Frontal cortex (tissue), 4 donors: Measurements from ENCODE around the gene GLB1L2. TPM values are rescaled to one million over a fixed set of nuclear protein-coding genes. Genes with fewer than 3 reads are reported as not detected.
A peak's percentile ranks its signal among the peaks of the same experiment; 100 is the strongest.

Experiments
- DNase-seq, 2 donors: peaks; one replicate each; pipeline ENCODE4 v3.0.0; 2012; ENCODE audit warnings: low spot score in 2 of 2
- FAIRE-seq: peaks from 2 replicates; lab custom pipeline; 2012; peaks lifted over from hg19 to GRCh38; lab: Jason Lieb, UNC
- total RNA-seq: library from RNA; depleted of rRNA; stranded (reverse); fragments of >200 nt; gene quantifications from one replicate; pipeline ENCODE4 v1.2.3, GENCODE V29; 2014
- donor health status: control.
- donor health status: control.
- donor health status: control.

The GLB1L2 gene
- total RNA-seq, 1 donor from 2014 or later, result 1.2 TPM

DNA sequence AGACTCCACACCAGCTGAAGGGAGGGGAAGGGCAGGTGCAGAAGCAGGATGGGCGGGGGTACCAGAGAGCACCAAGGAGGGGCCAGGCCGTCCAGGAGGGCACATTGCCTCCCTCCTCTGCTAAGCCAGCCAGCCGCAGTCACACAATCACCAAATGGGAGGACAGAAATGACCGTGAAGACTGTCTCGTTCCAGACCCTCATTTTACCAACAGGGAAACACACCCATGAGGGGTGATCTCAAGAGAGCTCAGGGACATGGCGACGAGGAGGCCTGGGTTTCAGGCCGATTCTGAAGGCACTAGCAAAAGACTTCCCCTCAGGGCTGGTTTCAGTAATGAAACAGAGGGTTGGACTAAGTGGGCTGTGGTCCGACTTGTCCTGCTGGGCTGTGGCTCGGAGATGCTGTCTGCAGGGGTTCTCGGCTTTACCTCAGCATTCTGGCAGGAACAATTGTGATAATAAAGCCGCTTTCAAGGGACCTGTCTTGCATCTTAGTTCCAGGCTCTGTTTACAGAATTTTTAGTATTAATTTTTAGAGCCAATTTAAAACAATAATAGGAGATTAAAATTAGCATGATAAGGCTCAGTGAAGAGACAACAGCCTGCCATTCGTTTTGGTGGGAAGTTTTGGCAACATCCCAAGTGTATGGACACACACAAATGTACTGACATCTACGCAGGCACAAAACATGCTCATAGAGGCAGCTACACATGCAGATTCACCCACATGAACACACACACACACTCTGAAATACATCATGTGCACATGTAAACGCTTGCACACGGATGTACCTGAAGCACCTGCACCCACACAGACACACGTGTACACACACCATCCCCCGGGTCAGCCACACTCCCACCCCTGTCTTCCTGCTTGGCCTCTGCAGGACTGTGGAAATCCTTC is 82.3 kb downstream of the GLB1L2 start:
- FAIRE-seq (no peak), DNase-seq (peak in 1 of 2 donors; percentile 32)

DNA sequence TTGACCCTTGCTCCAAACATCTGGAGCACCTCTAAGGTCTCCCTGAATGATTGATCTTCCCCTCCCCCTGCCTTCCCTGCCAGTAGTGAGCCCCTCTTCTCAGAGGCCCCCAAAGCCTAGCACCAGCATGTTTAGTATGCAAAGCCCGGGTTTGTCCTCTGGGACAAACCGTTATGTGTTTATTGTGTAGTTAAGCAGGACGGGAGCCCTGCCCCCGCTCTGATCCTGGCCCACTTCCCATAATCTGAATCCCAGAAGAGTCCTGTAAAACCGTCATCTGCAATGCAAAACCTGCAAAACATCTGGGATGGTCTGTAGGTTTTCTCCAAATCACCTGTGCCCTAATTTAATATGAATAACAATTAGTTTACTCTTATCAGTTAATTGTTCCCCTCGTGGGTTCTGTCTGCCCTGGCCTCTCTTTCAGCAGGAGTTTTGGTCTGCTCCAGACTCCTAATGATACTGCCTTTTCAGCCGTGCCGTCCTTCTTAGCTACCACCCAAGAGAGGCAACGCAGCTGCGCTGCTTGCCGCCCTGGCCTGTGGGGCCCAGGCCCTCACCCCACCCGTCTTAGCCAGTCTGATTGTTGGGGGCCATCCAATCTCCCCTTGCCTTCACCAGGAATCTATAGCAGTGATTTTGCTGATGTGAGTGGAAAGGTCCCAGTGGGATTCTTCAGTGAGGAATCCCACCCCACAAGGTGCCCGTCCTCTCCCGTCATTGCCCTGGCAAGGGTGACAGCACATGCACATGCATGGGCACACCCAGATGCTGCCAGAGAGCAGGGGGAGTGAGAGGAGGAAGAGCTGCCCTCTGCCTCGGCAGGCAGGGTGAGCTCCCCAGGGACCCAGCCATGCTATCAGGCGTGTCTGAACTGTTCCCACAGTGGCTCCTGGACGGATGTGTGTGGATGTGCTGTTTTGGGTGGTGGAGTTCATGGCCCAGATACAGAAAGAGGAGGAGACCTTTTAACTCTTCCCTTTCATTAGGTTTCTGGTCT is 83.3 kb downstream of the GLB1L2 start:
- peak in 1 of 2 donors; percentile 45 for DNase-seq
- no peak for FAIRE-seq

DNA sequence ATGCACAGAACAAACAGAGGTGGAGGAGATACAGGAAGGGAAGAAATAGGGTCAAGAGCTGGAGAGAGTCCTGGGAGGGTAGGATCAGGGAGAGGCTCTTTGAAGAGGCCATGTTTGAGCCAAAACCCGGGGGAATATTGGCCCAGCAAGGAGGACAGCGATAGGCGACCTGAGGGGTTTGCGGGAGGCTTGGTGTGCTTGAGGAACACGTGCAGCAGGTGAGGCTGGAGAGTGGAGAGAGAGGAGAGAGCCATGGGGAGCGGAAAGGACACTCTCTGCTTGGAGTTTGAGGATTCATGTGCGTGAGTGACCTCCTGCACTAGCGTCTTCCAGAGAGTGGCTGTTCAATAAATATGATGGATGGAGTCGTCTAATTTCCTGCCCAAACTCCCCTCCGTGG is 84.9 kb downstream of the GLB1L2 start:
- no peak for DNase-seq

DNA sequence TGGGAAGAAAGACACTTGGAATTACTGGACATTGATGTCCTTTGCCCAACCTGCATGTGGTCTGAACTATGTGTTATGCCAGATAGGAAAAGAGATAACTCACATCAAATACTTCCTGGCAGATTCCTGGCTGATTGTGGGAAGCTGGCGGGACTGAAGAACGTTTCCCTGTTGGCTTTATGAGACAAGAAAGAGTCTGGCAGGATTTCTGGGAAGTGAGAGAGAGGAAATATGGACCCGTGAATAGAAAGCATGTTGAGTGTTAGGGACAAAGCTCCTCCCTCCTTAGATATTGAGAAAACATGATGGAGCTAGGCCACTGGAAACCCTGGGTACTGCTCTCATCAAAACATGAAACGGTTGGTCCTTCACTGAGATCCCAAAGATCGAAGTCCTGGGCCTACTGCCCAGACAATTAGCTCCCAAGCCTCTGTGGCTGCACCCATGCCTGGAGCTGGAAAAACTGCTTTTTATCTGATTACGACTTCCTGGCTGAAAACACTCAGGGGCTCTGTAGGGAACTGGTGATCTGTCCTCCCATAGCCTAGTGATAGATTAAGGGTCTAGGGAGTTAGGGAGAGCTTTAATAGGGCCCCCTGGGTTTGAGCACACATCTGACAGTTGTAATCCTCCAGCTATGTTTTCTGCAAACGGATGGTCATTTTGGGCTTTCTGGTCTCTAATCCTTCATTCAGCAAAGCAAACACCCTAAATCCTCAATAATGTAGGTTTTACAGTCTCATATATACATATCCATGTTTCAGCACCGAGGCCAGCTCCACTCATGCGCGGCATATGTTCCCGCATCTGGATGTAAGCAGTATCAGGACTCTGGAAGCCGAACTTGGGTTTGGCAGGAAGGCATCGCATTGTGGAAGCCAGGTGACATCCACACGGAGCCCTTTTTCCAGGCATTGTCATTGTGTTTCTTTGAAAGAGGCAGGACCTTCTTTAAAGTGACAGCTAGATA is 86.4 kb downstream of the GLB1L2 start:
- DNase-seq (no peak), FAIRE-seq (no peak)

More for the DNA sequence above, 84.9 kb downstream of the GLB1L2 start:
- no peak for FAIRE-seq

DNA sequence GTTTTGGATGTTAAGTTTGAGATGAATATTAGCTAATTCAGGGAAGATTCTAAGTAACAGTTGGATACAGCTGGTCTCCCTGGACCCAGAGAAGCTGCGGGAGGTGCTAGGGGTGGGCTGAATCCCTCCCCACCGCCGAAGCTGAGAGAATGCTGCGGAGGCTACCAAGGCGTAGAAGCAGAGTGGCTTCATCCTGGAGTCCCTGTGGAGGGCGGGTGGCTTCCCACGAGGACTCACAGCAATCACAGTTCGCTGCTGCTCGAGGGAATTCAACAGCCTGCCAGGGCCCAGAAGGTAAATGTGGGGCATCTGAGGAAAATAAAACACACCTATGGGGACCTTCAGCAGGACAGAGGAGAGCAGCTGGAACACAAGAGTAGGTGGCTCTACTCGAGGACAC is 91.3 kb downstream of the GLB1L2 start:
- no peak for DNase-seq
- FAIRE-seq, result no peak

DNA sequence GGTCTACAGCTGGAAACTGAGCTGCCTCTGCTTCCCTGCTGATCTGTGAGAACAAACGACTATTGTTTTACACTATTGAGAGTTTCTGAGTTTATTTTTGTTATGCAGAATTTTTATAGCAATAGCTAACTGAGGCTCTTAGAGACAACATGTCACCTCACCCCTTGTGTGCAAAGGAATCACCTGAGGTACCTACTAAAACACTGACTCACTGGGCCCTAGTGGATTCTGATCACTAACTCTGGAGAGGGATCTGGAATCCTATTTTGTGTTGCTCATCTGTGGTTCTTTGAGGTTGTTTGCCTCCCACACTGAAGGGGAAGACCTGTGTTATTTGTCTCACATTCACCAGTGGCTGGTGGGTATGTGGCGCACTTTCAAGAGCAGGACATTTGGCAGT is 93.6 kb downstream of the GLB1L2 start:
- FAIRE-seq (no peak), DNase-seq (no peak)

Other genes starting within 250 kb of the GLB1L2 start
- 11.0 TPM for gene NCAPD3, start 108.0 kb upstream of the GLB1L2 start, total RNA-seq
- 61.1 TPM for gene VPS26B, start 107.3 kb upstream of the GLB1L2 start, total RNA-seq
- 44.4 TPM for gene THYN1, start 78.6 kb upstream of the GLB1L2 start, total RNA-seq
- gene ACAD8, start 78.4 kb upstream of the GLB1L2 start, total RNA-seq, result 24.5 TPM
- gene GLB1L3, start 55.6 kb upstream of the GLB1L2 start, total RNA-seq, result 0.41 TPM
- 47.3 TPM for gene B3GAT1, start 80.3 kb downstream of the GLB1L2 start, total RNA-seq